Hepatocyte (in vitro differentiated cells): ENCODE data around the gene KRT76. TPM values are rescaled to one million over a fixed set of nuclear protein-coding genes. Genes with fewer than 3 reads are reported as not detected.

Source experiments
- DNase-seq: peaks from one replicate; pipeline ENCODE4 v3.0.0-alpha.2; 2016; ENCODE audit warnings: low spot score
- H2AFZ ChIP-seq: fragments of 200-600 bp; sonication (generic); 2 replicates; pipeline ENCODE4 v1.6.0; 2016; ENCODE audit warnings: antibody characterized with exemption, mild to moderate bottlenecking
- H3K27ac ChIP-seq: fragments of 200-600 bp; sonication (generic); 2 replicates; pipeline ENCODE4 v1.5.1; 2016; ENCODE audit warnings: mild to moderate bottlenecking
- H3K27me3 ChIP-seq: fragments of 200-600 bp; sonication (generic); 2 replicates; pipeline ENCODE4 v1.6.1; 2016
- H3K36me3 ChIP-seq: fragments of 200-600 bp; sonication (generic); replicated peaks from 2 replicates; pipeline ENCODE4 v1.5.1; 2016; ENCODE audit warnings: low read depth; ENCODE audit not compliant: insufficient read depth
- H3K4me1 ChIP-seq: fragments of 200-600 bp; sonication (generic); 2 replicates; pipeline ENCODE4 v1.5.1; 2016; ENCODE audit warnings: mild to moderate bottlenecking, moderate library complexity; ENCODE audit not compliant: insufficient read depth
- H3K4me2 ChIP-seq: fragments of 200-600 bp; sonication (generic); 2 replicates; pipeline ENCODE4 v1.6.0; 2016
- H3K4me3 ChIP-seq: fragments of 200-600 bp; sonication (generic); 2 replicates; pipeline ENCODE4 v1.5.1; 2016; ENCODE audit warnings: mild to moderate bottlenecking
- H3K79me2 ChIP-seq: fragments of 200-600 bp; sonication (generic); 2 replicates; pipeline ENCODE4 v1.6.0; 2017; ENCODE audit warnings: mild to moderate bottlenecking
- H3K9me2 ChIP-seq: fragments of 200-600 bp; sonication (generic); replicated peaks from 2 replicates; pipeline ENCODE4 v1.6.0; 2017; ENCODE audit warnings: mild to moderate bottlenecking; ENCODE audit not compliant: insufficient read depth
- H3K9me3 ChIP-seq: fragments of 200-600 bp; sonication (generic); 2 replicates; pipeline ENCODE4 v1.5.1; 2016; ENCODE audit warnings: low read depth, mild to moderate bottlenecking
- H4K20me1 ChIP-seq: fragments of 200-600 bp; sonication (generic); 2 replicates; pipeline ENCODE4 v1.6.0; 2016; ENCODE audit warnings: mild to moderate bottlenecking; ENCODE audit not compliant: insufficient read depth, poor library complexity, severe bottlenecking
- EZH2 ChIP-seq: fragments of 200-600 bp; sonication (generic); IDR thresholded peaks from 2 replicates; pipeline ENCODE4 v1.6.1; 2016; ENCODE audit warnings: antibody characterized with exemption, mild to moderate bottlenecking, borderline replicate concordance
- EZH2phosphoT487 ChIP-seq: fragments of 200-600 bp; sonication (generic); IDR thresholded peaks from one replicate; pipeline ENCODE4 v1.6.1; 2018; ENCODE audit warnings: antibody characterized with exemption, mild to moderate bottlenecking, low read depth, moderate library complexity; ENCODE audit not compliant: unreplicated experiment, severe bottlenecking
- WGBS: methylation state at CpG from one replicate; pipeline ENCODE4 v1.1.6; 2016; ENCODE audit warnings: low lambda C conversion rate; ENCODE audit errors: missing lambda C conversion rate; 5-methylcytosine and 5-hydroxymethylcytosine counted together
- polyA plus RNA-seq: library from polyadenylated mRNA; unstranded; fragments of >200 nt; fragmentation: Nextera tagmentation; extraction: Ambion mirVana; gene quantifications from 2 replicates; pipeline ENCODE4 v1.2.1, GENCODE V29; 2016
- total RNA-seq: library from RNA; depleted of rRNA; stranded (reverse); fragments of >200 nt; gene quantifications from 2 replicates; pipeline ENCODE4 v1.2.3, GENCODE V29; 2014
- TF ChIP-seq, protein P1 (sequence below): fragments of 200-600 bp; sonication (generic); IDR thresholded peaks from 2 replicates; pipeline ENCODE4 v1.5.1; 2016; ENCODE audit warnings: antibody characterized with exemption, mild to moderate bottlenecking; ENCODE audit not compliant: poor library complexity

KRT76 gene
- total and polyA plus RNA-seq, 2 experiments from 2014 or later, result not detected

- Histone ChIP-seq H3K4me3 (no peak overlapping the region), H3K4me2 (no peak overlapping the region), H3K27ac (no peak overlapping the region), H3K9me2 (no peaks in the 10 kb centered on the region), H3K36me3 (no peaks in the 10 kb centered on the region), H4K20me1 (no peaks in the 10 kb centered on the region), H3K9me3 (no peaks in the 10 kb centered on the region), H2AFZ (no peak overlapping the region), H3K79me2 (no peaks in the 10 kb centered on the region), H3K27me3 (peaks cover under 1% of the 10 kb centered on the region), H3K4me1 (peaks cover 5% of the 10 kb centered on the region)
- TF ChIP-seq EZH2 (no peak), EZH2phosphoT487 (no peak)
- TF ChIP-seq, protein P1, sequence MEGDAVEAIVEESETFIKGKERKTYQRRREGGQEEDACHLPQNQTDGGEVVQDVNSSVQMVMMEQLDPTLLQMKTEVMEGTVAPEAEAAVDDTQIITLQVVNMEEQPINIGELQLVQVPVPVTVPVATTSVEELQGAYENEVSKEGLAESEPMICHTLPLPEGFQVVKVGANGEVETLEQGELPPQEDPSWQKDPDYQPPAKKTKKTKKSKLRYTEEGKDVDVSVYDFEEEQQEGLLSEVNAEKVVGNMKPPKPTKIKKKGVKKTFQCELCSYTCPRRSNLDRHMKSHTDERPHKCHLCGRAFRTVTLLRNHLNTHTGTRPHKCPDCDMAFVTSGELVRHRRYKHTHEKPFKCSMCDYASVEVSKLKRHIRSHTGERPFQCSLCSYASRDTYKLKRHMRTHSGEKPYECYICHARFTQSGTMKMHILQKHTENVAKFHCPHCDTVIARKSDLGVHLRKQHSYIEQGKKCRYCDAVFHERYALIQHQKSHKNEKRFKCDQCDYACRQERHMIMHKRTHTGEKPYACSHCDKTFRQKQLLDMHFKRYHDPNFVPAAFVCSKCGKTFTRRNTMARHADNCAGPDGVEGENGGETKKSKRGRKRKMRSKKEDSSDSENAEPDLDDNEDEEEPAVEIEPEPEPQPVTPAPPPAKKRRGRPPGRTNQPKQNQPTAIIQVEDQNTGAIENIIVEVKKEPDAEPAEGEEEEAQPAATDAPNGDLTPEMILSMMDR, result no peak
- DNase-seq, result peak; percentile 57
- WGBS, result 52% methylated on average over 6 of the region's 6 CpGs
These were observed 10.4 kb upstream of the KRT76 start for GRCh38 chr12:52787324-52788191.

- Histone ChIP-seq H3K27me3 (peaks cover 6% of the 10 kb centered on the region), H2AFZ (no peak overlapping the region), H3K9me2 (no peaks in the 10 kb centered on the region), H3K9me3 (no peaks in the 10 kb centered on the region), H4K20me1 (no peaks in the 10 kb centered on the region), H3K4me2 (no peak overlapping the region), H3K27ac (no peak overlapping the region), H3K4me3 (no peak overlapping the region), H3K36me3 (no peaks in the 10 kb centered on the region), H3K4me1 (peaks cover 5% of the 10 kb centered on the region), H3K79me2 (no peaks in the 10 kb centered on the region)
- 85% methylated on average over 3 of the region's 3 CpGs for WGBS
- no peak for TF ChIP-seq EZH2
- no peak for TF ChIP-seq EZH2phosphoT487
- TF ChIP-seq, protein P1, result no peak
- no peak for DNase-seq
These were observed 7.8 kb upstream of the KRT76 start for GRCh38 chr12:52784909-52785308.

GRCh38 chr12:52783563-52784316 lies 6.6 kb upstream of the KRT76 start:
- Histone ChIP-seq H3K4me2 (no peak overlapping the region), H3K4me3 (no peak overlapping the region), H3K79me2 (no peaks in the 10 kb centered on the region), H3K9me3 (no peaks in the 10 kb centered on the region), H3K27ac (no peak overlapping the region), H2AFZ (no peak overlapping the region), H4K20me1 (no peaks in the 10 kb centered on the region), H3K4me1 (peaks cover 5% of the 10 kb centered on the region), H3K36me3 (no peaks in the 10 kb centered on the region), H3K9me2 (no peaks in the 10 kb centered on the region), H3K27me3 (peaks cover 6% of the 10 kb centered on the region)
- TF ChIP-seq, protein P1, result no peak
- TF ChIP-seq EZH2, result no peak
- no peak for TF ChIP-seq EZH2phosphoT487
- 82% methylated on average over 7 of the region's 7 CpGs for WGBS
- no peak for DNase-seq
